Skeletal muscle tissue (tissue), 4 donors: Measurements from ENCODE around the gene OR51V1. TPM values are rescaled to one million over a fixed set of nuclear protein-coding genes. Genes with fewer than 3 reads are reported as not detected.

Experiments
- H3K27ac ChIP-seq: one replicate; pipeline ENCODE4 v1.7.0; 2013; ENCODE audit warnings: mild to moderate bottlenecking, low read depth, low read length, inconsistent platforms
- H3K27me3 ChIP-seq, 3 donors: one replicate each; pipeline ENCODE4 v1.7.0; 2013; ENCODE audit warnings: low read length in 3 of 3; ENCODE audit not compliant: control insufficient read depth in 3 of 3, insufficient read depth in 3 of 3
- H3K36me3 ChIP-seq, 3 donors: one replicate each; pipeline ENCODE4 v1.7.0; 2013; ENCODE audit warnings: low read length in 3 of 3; ENCODE audit not compliant: control insufficient read depth in 3 of 3, insufficient read depth in 3 of 3
- H3K4me1 ChIP-seq, 3 donors: one replicate each; pipeline ENCODE4 v1.7.0; 2013; ENCODE audit warnings: low read length in 3 of 3, mild to moderate bottlenecking in 3 of 3; ENCODE audit not compliant: control insufficient read depth in 3 of 3, insufficient read depth in 3 of 3
- H3K4me3 ChIP-seq, 3 donors: one replicate each; pipeline ENCODE4 v1.7.0; 2013; ENCODE audit warnings: low read length in 3 of 3
- H3K9ac ChIP-seq, 3 donors: one replicate each; pipeline ENCODE4 v1.7.0; 2013; ENCODE audit warnings: low read length in 3 of 3, mild to moderate bottlenecking in 3 of 3, moderate library complexity in 2 of 3, low read depth in 1 of 3
- H3K9me3 ChIP-seq, 3 donors: one replicate each; pipeline ENCODE4 v1.7.0; 2013; ENCODE audit warnings: low read length in 3 of 3; ENCODE audit not compliant: control insufficient read depth in 3 of 3
- total RNA-seq: library from RNA; depleted of rRNA; stranded (reverse); fragments of >200 nt; gene quantifications from one replicate; pipeline ENCODE4 v1.2.3, GENCODE V29; 2014
- donor health status: Osteomylitis.

The OR51V1 gene
- total RNA-seq, 1 donor from 2014 or later, result not detected

DNA sequence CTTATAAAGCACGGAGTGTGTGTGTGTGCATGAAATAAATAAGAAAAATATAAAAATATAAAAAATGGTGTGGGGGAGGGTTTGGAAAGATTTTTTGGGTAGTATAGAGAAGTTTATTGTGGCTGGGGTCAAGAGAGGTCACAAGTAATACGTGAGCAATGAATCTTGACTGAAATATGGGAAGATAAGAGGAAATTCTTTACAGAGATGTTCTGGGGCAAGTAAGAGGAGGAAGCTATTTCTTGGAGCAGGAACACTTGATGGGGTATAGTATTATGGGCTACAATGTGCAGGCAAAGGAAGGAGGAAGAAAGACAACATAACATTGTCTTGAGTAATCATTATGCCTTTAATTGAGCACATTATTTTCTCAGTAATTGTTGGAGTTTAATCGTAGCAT, 31.7 kb upstream of the OR51V1 start:
- H3K27me3 ChIP-seq, result no peaks in the 10 kb centered on the region
- no peak overlapping the region for H3K4me3 ChIP-seq
- H3K27ac ChIP-seq, result no peak overlapping the region
- no peaks in the 10 kb centered on the region for H3K9me3 ChIP-seq
- H3K4me1 ChIP-seq, result no peaks in the 10 kb centered on the region
- no peak overlapping the region for H3K9ac ChIP-seq
- H3K36me3 ChIP-seq, result no peaks in the 10 kb centered on the region

DNA sequence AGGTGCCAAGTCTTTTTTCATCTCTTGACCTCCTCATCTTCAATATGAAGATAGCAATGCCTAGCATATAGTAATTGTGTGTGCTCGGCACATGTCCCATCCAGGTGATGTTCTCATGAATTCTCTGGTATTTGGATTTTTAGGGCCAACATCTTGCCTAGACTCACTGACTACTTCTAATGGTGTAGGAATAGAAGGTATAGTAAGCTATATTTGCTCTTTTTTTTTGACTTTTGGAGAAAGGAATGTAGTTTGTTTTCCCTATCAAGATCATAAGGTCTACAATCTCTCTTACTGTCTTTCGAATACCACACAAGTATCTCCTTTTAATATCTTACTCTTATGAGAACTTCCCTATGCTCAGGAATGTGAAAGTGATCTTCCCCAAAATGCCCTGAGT, 30.6 kb upstream of the OR51V1 start:
- no peak overlapping the region for H3K4me3 ChIP-seq
- no peak overlapping the region for H3K9ac ChIP-seq
- no peaks in the 10 kb centered on the region for H3K9me3 ChIP-seq
- no peaks in the 10 kb centered on the region for H3K4me1 ChIP-seq
- H3K27ac ChIP-seq, result no peak overlapping the region
- no peaks in the 10 kb centered on the region for H3K36me3 ChIP-seq
- H3K27me3 ChIP-seq, result no peaks in the 10 kb centered on the region

DNA sequence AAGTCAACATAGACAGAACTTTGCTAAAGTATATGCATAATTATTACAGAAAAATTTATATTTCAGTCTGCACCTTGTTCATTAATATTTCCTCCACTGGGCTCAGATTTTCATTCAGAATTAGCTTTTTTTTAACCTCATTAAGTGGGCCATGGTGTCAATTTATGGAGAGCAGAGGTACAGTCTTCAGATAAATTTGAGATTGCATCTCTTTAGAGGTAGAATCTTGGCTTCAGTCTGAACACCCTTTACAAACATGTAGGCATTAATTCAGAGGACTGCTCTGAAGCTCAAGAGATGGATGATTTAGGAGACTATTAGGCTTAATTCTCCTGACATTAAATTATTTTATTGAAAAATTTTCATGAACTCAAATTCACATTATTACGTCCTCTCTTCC, 29.8 kb upstream of the OR51V1 start:
- Histone ChIP-seq H3K4me3 (no peak overlapping the region), H3K4me1 (no peaks in the 10 kb centered on the region), H3K36me3 (no peaks in the 10 kb centered on the region), H3K9me3 (no peaks in the 10 kb centered on the region), H3K27me3 (no peaks in the 10 kb centered on the region), H3K27ac (no peak overlapping the region), H3K9ac (no peak overlapping the region)

DNA sequence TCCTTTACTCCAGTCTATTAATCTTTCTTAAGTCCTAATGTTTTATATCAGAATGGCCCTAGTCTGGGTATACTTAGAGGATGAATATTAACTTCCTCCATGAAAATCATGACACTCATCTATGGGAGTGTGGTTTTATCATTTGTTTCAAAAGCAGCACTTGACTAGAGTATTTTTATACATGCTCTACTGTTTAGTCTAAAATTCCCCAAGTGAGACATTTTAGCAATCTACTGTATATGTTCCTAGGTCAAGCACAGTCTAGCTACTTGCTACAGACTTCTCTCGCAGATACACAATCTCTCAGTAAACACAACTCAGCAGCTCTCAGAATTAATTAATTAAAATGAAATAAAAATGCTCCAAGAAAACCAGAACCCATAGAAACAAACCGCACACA, 29.3 kb upstream of the OR51V1 start:
- Histone ChIP-seq H3K9me3 (no peaks in the 10 kb centered on the region), H3K27me3 (no peaks in the 10 kb centered on the region), H3K36me3 (no peaks in the 10 kb centered on the region), H3K9ac (no peak overlapping the region), H3K27ac (no peak overlapping the region), H3K4me1 (no peaks in the 10 kb centered on the region), H3K4me3 (no peak overlapping the region)

DNA sequence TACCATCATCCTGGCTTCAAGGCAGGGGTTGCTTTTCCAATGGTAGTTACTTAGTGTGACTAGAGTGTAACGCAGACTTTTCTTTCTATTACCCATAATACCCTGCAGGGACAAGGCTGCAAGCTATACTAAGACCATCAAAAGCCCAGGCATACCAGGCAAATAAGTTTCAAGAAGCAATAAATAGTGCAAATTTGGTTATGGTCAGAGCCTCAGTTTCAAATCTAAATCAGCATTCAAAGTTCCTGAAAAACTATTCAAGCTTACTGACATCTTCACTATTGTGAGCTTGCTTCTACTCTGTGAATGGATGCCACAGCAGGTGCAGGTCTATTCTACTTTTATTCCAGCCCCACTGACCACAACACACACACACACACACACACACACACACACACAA, 28.9 kb upstream of the OR51V1 start:
- H3K27ac ChIP-seq, result no peak overlapping the region
- no peaks in the 10 kb centered on the region for H3K9me3 ChIP-seq
- no peaks in the 10 kb centered on the region for H3K36me3 ChIP-seq
- no peak overlapping the region for H3K9ac ChIP-seq
- H3K4me3 ChIP-seq, result no peak overlapping the region
- H3K27me3 ChIP-seq, result no peaks in the 10 kb centered on the region
- H3K4me1 ChIP-seq, result no peaks in the 10 kb centered on the region

DNA sequence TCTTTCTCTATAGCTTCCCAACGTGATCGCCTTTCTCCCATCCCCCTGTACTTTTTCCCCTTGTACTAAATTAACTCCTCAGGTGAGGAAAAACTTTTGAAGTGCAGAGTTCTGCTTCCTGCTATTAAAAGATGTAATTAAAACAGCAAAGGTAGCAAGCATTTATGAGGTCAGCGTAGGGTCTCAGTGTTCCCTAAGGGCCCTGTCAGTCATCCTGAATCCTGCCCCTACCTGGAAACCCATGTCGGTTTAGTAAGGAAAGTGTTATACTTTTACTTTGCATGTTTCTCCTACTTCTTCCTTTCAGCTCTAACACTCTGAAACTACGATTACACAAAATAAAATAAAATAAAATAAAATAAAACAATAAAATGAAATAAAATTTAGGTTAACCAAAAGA, 27.6 kb upstream of the OR51V1 start:
- Histone ChIP-seq H3K9me3 (no peaks in the 10 kb centered on the region), H3K4me1 (no peaks in the 10 kb centered on the region), H3K27me3 (no peaks in the 10 kb centered on the region), H3K27ac (no peak overlapping the region), H3K36me3 (no peaks in the 10 kb centered on the region), H3K4me3 (no peak overlapping the region), H3K9ac (no peak overlapping the region)

DNA sequence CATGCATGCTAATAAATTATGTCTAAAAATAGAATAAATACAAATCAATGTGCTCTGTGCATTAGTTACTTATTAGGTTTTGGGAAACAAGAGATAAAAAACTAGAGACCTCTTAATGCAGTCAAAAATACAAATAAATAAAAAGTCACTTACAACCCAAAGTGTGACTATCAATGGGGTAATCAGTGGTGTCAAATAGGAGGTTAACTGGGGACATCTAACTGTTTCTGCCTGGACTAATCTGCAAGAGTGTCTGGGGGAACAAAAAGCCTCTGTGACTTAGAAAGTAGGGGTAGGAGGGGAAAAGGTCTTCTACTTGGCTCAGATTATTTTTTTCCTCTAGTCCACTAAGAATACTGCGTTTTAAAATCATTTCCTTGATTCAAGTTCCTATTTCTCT, 27.2 kb upstream of the OR51V1 start:
- no peak overlapping the region for H3K9ac ChIP-seq
- H3K9me3 ChIP-seq, result no peaks in the 10 kb centered on the region
- no peaks in the 10 kb centered on the region for H3K4me1 ChIP-seq
- no peaks in the 10 kb centered on the region for H3K36me3 ChIP-seq
- H3K27ac ChIP-seq, result no peak overlapping the region
- no peaks in the 10 kb centered on the region for H3K27me3 ChIP-seq
- no peak overlapping the region for H3K4me3 ChIP-seq

DNA sequence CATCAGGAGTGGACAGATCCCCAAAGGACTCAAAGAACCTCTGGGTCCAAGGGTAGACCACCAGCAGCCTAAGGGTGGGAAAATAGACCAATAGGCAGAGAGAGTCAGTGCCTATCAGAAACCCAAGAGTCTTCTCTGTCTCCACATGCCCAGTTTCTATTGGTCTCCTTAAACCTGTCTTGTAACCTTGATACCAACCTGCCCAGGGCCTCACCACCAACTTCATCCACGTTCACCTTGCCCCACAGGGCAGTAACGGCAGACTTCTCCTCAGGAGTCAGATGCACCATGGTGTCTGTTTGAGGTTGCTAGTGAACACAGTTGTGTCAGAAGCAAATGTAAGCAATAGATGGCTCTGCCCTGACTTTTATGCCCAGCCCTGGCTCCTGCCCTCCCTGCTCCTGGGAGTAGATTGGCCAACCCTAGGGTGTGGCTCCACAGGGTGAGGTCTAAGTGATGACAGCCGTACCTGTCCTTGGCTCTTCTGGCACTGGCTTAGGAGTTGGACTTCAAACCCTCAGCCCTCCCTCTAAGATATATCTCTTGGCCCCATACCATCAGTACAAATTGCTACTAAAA, 26.3 kb upstream of the OR51V1 start, which contains the start of gene HBB:
HBB (minus strand) TSS at position 340 of the 579 bp plus-strand sequence; CDS start at position 290, 50 bp downstream.
- Histone ChIP-seq H3K36me3 (no peaks in the 10 kb centered on the region), H3K4me3 (no peak within 1 kb of the TSS), H3K9ac (no peak within 1 kb of the TSS), H3K27ac (no peak within 1 kb of the TSS), H3K4me1 (no peaks in the 10 kb centered on the region), H3K27me3 (no peaks in the 10 kb centered on the region), H3K9me3 (no peaks in the 10 kb centered on the region)

DNA sequence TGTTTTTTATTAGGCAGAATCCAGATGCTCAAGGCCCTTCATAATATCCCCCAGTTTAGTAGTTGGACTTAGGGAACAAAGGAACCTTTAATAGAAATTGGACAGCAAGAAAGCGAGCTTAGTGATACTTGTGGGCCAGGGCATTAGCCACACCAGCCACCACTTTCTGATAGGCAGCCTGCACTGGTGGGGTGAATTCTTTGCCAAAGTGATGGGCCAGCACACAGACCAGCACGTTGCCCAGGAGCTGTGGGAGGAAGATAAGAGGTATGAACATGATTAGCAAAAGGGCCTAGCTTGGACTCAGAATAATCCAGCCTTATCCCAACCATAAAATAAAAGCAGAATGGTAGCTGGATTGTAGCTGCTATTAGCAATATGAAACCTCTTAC, 25.0 kb upstream of the OR51V1 start:
- Histone ChIP-seq H3K27me3 (no peaks in the 10 kb centered on the region), H3K4me3 (no peak overlapping the region), H3K4me1 (no peaks in the 10 kb centered on the region), H3K36me3 (no peaks in the 10 kb centered on the region), H3K9me3 (no peaks in the 10 kb centered on the region), H3K9ac (no peak overlapping the region), H3K27ac (no peak overlapping the region)

DNA sequence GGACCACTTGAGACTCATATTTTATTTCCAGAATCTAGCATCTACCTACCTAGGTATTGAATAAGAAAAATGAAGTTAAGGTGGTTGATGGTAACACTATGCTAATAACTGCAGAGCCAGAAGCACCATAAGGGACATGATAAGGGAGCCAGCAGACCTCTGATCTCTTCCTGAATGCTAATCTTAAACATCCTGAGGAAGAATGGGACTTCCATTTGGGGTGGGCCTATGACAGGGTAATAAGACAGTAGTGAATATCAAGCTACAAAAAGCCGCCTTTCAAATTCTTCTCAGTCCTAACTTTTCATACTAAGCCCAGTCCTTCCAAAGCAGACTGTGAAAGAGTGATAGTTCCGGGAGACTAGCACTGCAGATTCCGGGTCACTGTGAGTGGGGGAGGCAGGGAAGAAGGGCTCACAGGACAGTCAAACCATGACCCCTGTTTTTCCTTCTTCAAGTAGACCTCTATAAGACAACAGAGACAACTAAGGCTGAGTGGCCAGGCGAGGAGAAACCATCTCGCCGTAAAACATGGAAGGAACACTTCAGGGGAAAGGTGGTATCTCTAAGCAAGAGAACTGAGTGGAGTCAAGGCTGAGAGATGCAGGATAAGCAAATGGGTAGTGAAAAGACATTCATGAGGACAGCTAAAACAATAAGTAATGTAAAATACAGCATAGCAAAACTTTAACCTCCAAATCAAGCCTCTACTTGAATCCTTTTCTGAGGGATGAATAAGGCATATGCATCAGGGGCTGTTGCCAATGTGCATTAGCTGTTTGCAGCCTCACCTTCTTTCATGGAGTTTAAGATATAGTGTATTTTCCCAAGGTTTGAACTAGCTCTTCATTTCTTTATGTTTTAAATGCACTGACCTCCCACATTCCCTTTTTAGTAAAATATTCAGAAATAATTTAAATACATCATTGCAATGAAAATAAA, 24.3 kb upstream of the OR51V1 start:
- Histone ChIP-seq H3K36me3 (no peaks in the 10 kb centered on the region), H3K27ac (no peak overlapping the region), H3K27me3 (no peaks in the 10 kb centered on the region), H3K9ac (no peak overlapping the region), H3K4me3 (no peak overlapping the region), H3K9me3 (no peaks in the 10 kb centered on the region), H3K4me1 (no peaks in the 10 kb centered on the region)
